Measurements from ENCODE around the gene NACAD. TPM values are rescaled to one million over a fixed set of nuclear protein-coding genes. Genes with fewer than 3 reads are reported as not detected.
"Not testable (repeated sequence)": the region's sequence is repeated elsewhere in the genome, so short reads cannot be mapped to it uniquely, and the experiment has no call there.

Gene NACAD
- total RNA-seq, 1 donor from 2014 or later = 11.4 TPM

GRCh38 chr7:45039106-45039505 is 49.7 kb downstream of the NACAD start:
- DNase-seq (ENCODE audit: low spot score in 2 of 2, unreplicated experiment in 2 of 2) = no peak
- Mint-ChIP-seq H3K4me1 (peaks cover 9% of the 10 kb centered on the region), H3K27me3 (ENCODE audit: low read depth) (no peaks in the 10 kb centered on the region), H3K36me3 (peaks cover 35% of the 10 kb centered on the region), H3K27ac (no peak overlapping the region), H3K9me3 (no peaks in the 10 kb centered on the region), H3K4me3 (no peak overlapping the region)
- TF ChIP-seq CTCF (IDR thresholded peaks at IDR 0.05; ENCODE audit: unreplicated experiment) = no peak

DNA sequence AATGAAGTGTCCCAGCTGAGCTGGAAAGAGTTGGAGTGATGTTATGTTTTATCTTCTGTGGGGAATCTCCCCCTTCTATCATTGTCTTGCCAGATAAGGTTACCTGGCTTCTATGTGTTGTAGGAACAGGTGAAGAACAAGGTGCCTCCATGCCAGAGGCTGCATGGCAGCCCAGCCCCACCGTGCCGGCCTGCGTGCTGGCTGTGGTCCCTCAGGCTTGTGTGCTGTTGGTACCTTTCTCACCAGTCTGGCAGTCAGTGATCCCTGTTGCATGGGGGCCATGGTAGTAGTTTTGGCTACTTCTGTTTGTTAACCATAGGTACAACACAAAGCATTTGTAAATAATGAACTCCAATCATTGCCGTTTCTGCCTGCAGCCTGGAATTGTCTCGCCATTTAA is 50.9 kb downstream of the NACAD start:
- no peak for TF ChIP-seq CTCF (IDR thresholded peaks at IDR 0.05; ENCODE audit: unreplicated experiment)
- H3K27ac Mint-ChIP-seq = no peak overlapping the region
- DNase-seq (ENCODE audit: low spot score in 2 of 2, unreplicated experiment in 2 of 2) = no peak
- no peak overlapping the region for H3K4me3 Mint-ChIP-seq
- no peaks in the 10 kb centered on the region for H3K9me3 Mint-ChIP-seq
- H3K27me3 Mint-ChIP-seq (ENCODE audit: low read depth) = no peaks in the 10 kb centered on the region
- peaks cover 31% of the 10 kb centered on the region for H3K36me3 Mint-ChIP-seq
- H3K4me1 Mint-ChIP-seq = peaks cover 15% of the 10 kb centered on the region

- peaks cover 15% of the 10 kb centered on the region for H3K4me1 Mint-ChIP-seq
- H3K27ac Mint-ChIP-seq = no peak overlapping the region
- TF ChIP-seq CTCF (IDR thresholded peaks at IDR 0.05; ENCODE audit: unreplicated experiment) = no peak
- peaks cover 25% of the 10 kb centered on the region for H3K36me3 Mint-ChIP-seq
- no peaks in the 10 kb centered on the region for H3K9me3 Mint-ChIP-seq
- no peak for DNase-seq (ENCODE audit: low spot score in 2 of 2, unreplicated experiment in 2 of 2)
- no peak overlapping the region for H3K4me3 Mint-ChIP-seq
- H3K27me3 Mint-ChIP-seq (ENCODE audit: low read depth) = no peaks in the 10 kb centered on the region
Measured at GRCh38 chr7:45036796-45037195, 52.0 kb downstream of the NACAD start.

DNA sequence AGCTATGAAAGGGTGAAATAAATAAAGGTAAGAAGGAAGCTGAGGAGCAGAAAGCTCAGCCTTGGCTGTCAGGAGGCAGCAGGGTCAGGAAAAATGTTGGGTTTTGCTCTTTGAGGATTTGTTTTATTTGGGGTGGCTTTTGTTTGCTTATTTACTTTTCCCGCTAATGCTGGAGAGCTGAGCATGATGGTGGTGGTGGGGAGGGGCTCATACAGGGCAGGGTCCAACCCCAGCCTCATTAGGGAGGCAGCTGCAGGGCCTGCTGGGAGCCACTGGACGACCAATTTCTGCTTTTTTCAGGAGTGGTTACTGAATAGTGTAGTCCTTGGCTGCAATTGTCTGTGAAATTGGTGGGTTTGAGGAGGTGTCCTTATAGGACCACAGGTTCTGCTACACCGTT is 52.5 kb downstream of the NACAD start:
- TF ChIP-seq CTCF (IDR thresholded peaks at IDR 0.05; ENCODE audit: unreplicated experiment) = no peak
- H3K4me3 Mint-ChIP-seq = no peak overlapping the region
- peaks cover 15% of the 10 kb centered on the region for H3K4me1 Mint-ChIP-seq
- no peak for DNase-seq (ENCODE audit: low spot score in 2 of 2, unreplicated experiment in 2 of 2)
- H3K27me3 Mint-ChIP-seq (ENCODE audit: low read depth) = no peaks in the 10 kb centered on the region
- H3K27ac Mint-ChIP-seq = peak overlapping the region; percentile 10
- H3K9me3 Mint-ChIP-seq = no peaks in the 10 kb centered on the region
- peaks cover 22% of the 10 kb centered on the region for H3K36me3 Mint-ChIP-seq

- Mint-ChIP-seq H3K4me3 (no peak overlapping the region), H3K27me3 (ENCODE audit: low read depth) (no peaks in the 10 kb centered on the region), H3K36me3 (peaks cover 18% of the 10 kb centered on the region), H3K4me1 (peaks cover 15% of the 10 kb centered on the region), H3K27ac (peak overlapping the region; percentile 10), H3K9me3 (no peaks in the 10 kb centered on the region)
- no peak for TF ChIP-seq CTCF (IDR thresholded peaks at IDR 0.05; ENCODE audit: unreplicated experiment)
- no peak for DNase-seq (ENCODE audit: low spot score in 2 of 2, unreplicated experiment in 2 of 2)
Measured at GRCh38 chr7:45035893-45036292, 52.9 kb downstream of the NACAD start.

GRCh38 chr7:45035371-45035770 is 53.4 kb downstream of the NACAD start:
- TF ChIP-seq CTCF (IDR thresholded peaks at IDR 0.05; ENCODE audit: unreplicated experiment) = no peak
- peaks cover 14% of the 10 kb centered on the region for H3K36me3 Mint-ChIP-seq
- H3K27ac Mint-ChIP-seq = peak overlapping the region; percentile 5
- no peak overlapping the region for H3K4me3 Mint-ChIP-seq
- no peaks in the 10 kb centered on the region for H3K9me3 Mint-ChIP-seq
- H3K27me3 Mint-ChIP-seq (ENCODE audit: low read depth) = no peaks in the 10 kb centered on the region
- DNase-seq (ENCODE audit: low spot score in 2 of 2, unreplicated experiment in 2 of 2) = no peak
- peaks cover 15% of the 10 kb centered on the region for H3K4me1 Mint-ChIP-seq

- H3K36me3 Mint-ChIP-seq = peaks cover 12% of the 10 kb centered on the region
- H3K27ac Mint-ChIP-seq; H3K4me3 Mint-ChIP-seq; H3K27me3 Mint-ChIP-seq (ENCODE audit: low read depth); H3K9me3 Mint-ChIP-seq; DNase-seq (ENCODE audit: low spot score in 2 of 2, unreplicated experiment in 2 of 2): not testable (repeated sequence)
- H3K4me1 Mint-ChIP-seq = peaks cover 15% of the 10 kb centered on the region
Measured at GRCh38 chr7:45034710-45035109, 54.1 kb downstream of the NACAD start.
